Fibroblast of pulmonary artery (primary cell): ENCODE data around the gene IL1R2.

Source experiments
- DNase-seq: peaks from one replicate; pipeline ENCODE4 v3.0.0-alpha.2; 2010; ENCODE audit warnings: low read depth
- H3K4me3 ChIP-seq: replicated peaks from 2 replicates; pipeline ENCODE4 v1.5.1; 2011; ENCODE audit warnings: low read depth, mild to moderate bottlenecking, control low read depth, low read length, moderate library complexity
- CTCF ChIP-seq: IDR thresholded peaks from 2 replicates; pipeline ENCODE4 v1.5.1; 2011; ENCODE audit warnings: mild to moderate bottlenecking, control low read depth, low read length, inconsistent platforms; ENCODE audit errors: missing control alignments

The IL1R2 gene

GRCh38 chr2:102075479-102075878 lies 83.7 kb downstream of the IL1R2 start:
- no peak overlapping the region for H3K4me3 ChIP-seq
- no peak for TF ChIP-seq CTCF
- no peak for DNase-seq

- TF ChIP-seq CTCF: no peak
- no peak overlapping the region for H3K4me3 ChIP-seq
- DNase-seq: no peak
Measured at GRCh38 chr2:102076512-102076911, 84.8 kb downstream of the IL1R2 start.
